ENCODE data around the gene NUTM2G. TPM values are rescaled to one million over a fixed set of nuclear protein-coding genes. Genes with fewer than 3 reads are reported as not detected.
"Not testable (repeated sequence)": the region's sequence is repeated elsewhere in the genome, so short reads cannot be mapped to it uniquely, and the experiment has no call there.

NUTM2G gene
- total RNA-seq, 1 experiment from 2014 or later = not detected

- Histone ChIP-seq H2AFZ (ENCODE audit: low read length) (no peak overlapping the region), H3K79me2 (ENCODE audit: low read length) (no peaks in the 10 kb centered on the region), H3F3A (ENCODE audit: low read length, unreplicated experiment) (no peaks in the 10 kb centered on the region), H3K9me2 (replicated peaks; ENCODE audit: low read length) (no peaks in the 10 kb centered on the region), H3K27ac (ENCODE audit: low read length) (no peak overlapping the region), H3K4me3 (ENCODE audit: low read length) (no peak overlapping the region), H3K4me1 (ENCODE audit: insufficient read depth, low read length) (peaks cover 17% of the 10 kb centered on the region), H3K27me3 (ENCODE audit: low read length) (no peaks in the 10 kb centered on the region), H4K20me1 (ENCODE audit: low read length) (no peaks in the 10 kb centered on the region), H3K4me2 (ENCODE audit: low read length) (no peak overlapping the region), H3K9me3 (ENCODE audit: low read length) (no peaks in the 10 kb centered on the region), H3K36me3 (ENCODE audit: low read depth, low read length) (no peaks in the 10 kb centered on the region), H3K9ac (ENCODE audit: low read length) (no peak overlapping the region)
- DNase-seq = no peak
- ChIA-PET POLR2A (ENCODE audit: unreplicated experiment) (no interaction called here), CTCF (no interaction called here)
- intact Hi-C loops (cut with micrococcal nuclease) = no loop called here
- no peak for ATAC-seq
- TF ChIP-seq EZH2phosphoT487 (IDR thresholded peaks at IDR 0.05; ENCODE audit: borderline replicate concordance, low read length) (no peak), EZH2 (IDR thresholded peaks at IDR 0.05; ENCODE audit: low read length, unreplicated experiment) (no peak), CTCF (conservative IDR thresholded peaks at IDR 0.05; ENCODE audit: low read depth, low read length) (no peak)
- BruUV-seq (replicated peaks) = no TSS peak
Measured at GRCh38 chr9:96885424-96885823, 43.2 kb upstream of the NUTM2G start.

- Histone ChIP-seq H3K9me3 (ENCODE audit: low read length) (no peaks in the 10 kb centered on the region), H3K27ac (ENCODE audit: low read length) (no peak overlapping the region), H4K20me1 (ENCODE audit: low read length) (no peaks in the 10 kb centered on the region), H3K79me2 (ENCODE audit: low read length) (no peaks in the 10 kb centered on the region), H3K27me3 (ENCODE audit: low read length) (no peaks in the 10 kb centered on the region), H3K4me2 (ENCODE audit: low read length) (no peak overlapping the region), H3K9ac (ENCODE audit: low read length) (no peak overlapping the region), H3K36me3 (ENCODE audit: low read depth, low read length) (no peaks in the 10 kb centered on the region), H3F3A (ENCODE audit: low read length, unreplicated experiment) (no peaks in the 10 kb centered on the region), H3K9me2 (replicated peaks; ENCODE audit: low read length) (no peaks in the 10 kb centered on the region), H3K4me3 (ENCODE audit: low read length) (no peak overlapping the region), H2AFZ (ENCODE audit: low read length) (no peak overlapping the region), H3K4me1 (ENCODE audit: insufficient read depth, low read length) (peaks cover 15% of the 10 kb centered on the region)
- ChIA-PET CTCF (no interaction called here), POLR2A (ENCODE audit: unreplicated experiment) (no interaction called here)
- TF ChIP-seq CTCF (conservative IDR thresholded peaks at IDR 0.05; ENCODE audit: low read depth, low read length) = no peak
- TF ChIP-seq EZH2 (IDR thresholded peaks at IDR 0.05; ENCODE audit: low read length, unreplicated experiment) = no peak
- BruUV-seq (replicated peaks) = no TSS peak
- no peak for ATAC-seq
- DNase-seq = no peak
- intact Hi-C loops (cut with micrococcal nuclease) = no loop called here
Measured at GRCh38 chr9:96888591-96888990, 40.1 kb upstream of the NUTM2G start.

- no peaks in the 10 kb centered on the region for H3K9me3 ChIP-seq (ENCODE audit: low read length)
- no peak overlapping the region for H3K4me3 ChIP-seq (ENCODE audit: low read length)
- no peak overlapping the region for H2AFZ ChIP-seq (ENCODE audit: low read length)
- POLR2A ChIA-PET (ENCODE audit: unreplicated experiment) = no interaction called here
- ATAC-seq (no peak), DNase-seq (no peak)
- no TSS peak for BruUV-seq (replicated peaks)
- no peaks in the 10 kb centered on the region for H3K36me3 ChIP-seq (ENCODE audit: low read depth, low read length)
- H3F3A ChIP-seq (ENCODE audit: low read length, unreplicated experiment) = no peaks in the 10 kb centered on the region
- no peak overlapping the region for H3K4me2 ChIP-seq (ENCODE audit: low read length)
- no peaks in the 10 kb centered on the region for H4K20me1 ChIP-seq (ENCODE audit: low read length)
- H3K79me2 ChIP-seq (ENCODE audit: low read length) = no peaks in the 10 kb centered on the region
- H3K27ac ChIP-seq (ENCODE audit: low read length) = no peak overlapping the region
- H3K9ac ChIP-seq (ENCODE audit: low read length) = no peak overlapping the region
- H3K27me3 ChIP-seq (ENCODE audit: low read length) = no peaks in the 10 kb centered on the region
- H3K9me2 ChIP-seq (replicated peaks; ENCODE audit: low read length) = no peaks in the 10 kb centered on the region
- intact Hi-C loops (cut with micrococcal nuclease) = no loop called here
- CTCF ChIA-PET = no interaction called here
- H3K4me1 ChIP-seq (ENCODE audit: insufficient read depth, low read length) = no peaks in the 10 kb centered on the region
- TF ChIP-seq EZH2 (IDR thresholded peaks at IDR 0.05; ENCODE audit: low read length, unreplicated experiment) (no peak), EZH2phosphoT487 (IDR thresholded peaks at IDR 0.05; ENCODE audit: borderline replicate concordance, low read length) (no peak), CTCF (conservative IDR thresholded peaks at IDR 0.05; ENCODE audit: low read depth, low read length) (no peak)
Measured at GRCh38 chr9:96892131-96892530, 36.5 kb upstream of the NUTM2G start.

- H3F3A ChIP-seq (ENCODE audit: low read length, unreplicated experiment); H3K9ac ChIP-seq (ENCODE audit: low read length); H3K9me2 ChIP-seq (replicated peaks; ENCODE audit: low read length); H3K27ac ChIP-seq (ENCODE audit: low read length); H3K36me3 ChIP-seq (ENCODE audit: low read depth, low read length); intact Hi-C loops (cut with micrococcal nuclease); H3K27me3 ChIP-seq (ENCODE audit: low read length); H3K79me2 ChIP-seq (ENCODE audit: low read length); H3K4me2 ChIP-seq (ENCODE audit: low read length); ATAC-seq; H3K9me3 ChIP-seq (ENCODE audit: low read length); DNase-seq; H3K4me1 ChIP-seq (ENCODE audit: insufficient read depth, low read length); POLR2A ChIA-PET (ENCODE audit: unreplicated experiment); H4K20me1 ChIP-seq (ENCODE audit: low read length); H2AFZ ChIP-seq (ENCODE audit: low read length); CTCF ChIA-PET; H3K4me3 ChIP-seq (ENCODE audit: low read length); BruUV-seq (replicated peaks): not testable (repeated sequence)
Measured at GRCh38 chr9:96900010-96900409, 28.6 kb upstream of the NUTM2G start.

Data from PC-3 (cell line).